ENCODE results near the gene RPH3AL. TPM values are rescaled to one million over a fixed set of nuclear protein-coding genes. Genes with fewer than 3 reads are reported as not detected.

RPH3AL gene
- total RNA-seq, 1 donor = 1.3 TPM

GRCh38 chr17:230395-230770, 122.2 kb downstream of the RPH3AL start:
- no peak overlapping the region for H3K4me3 ChIP-seq (ENCODE audit: low read depth, low read length)
- no peak for DNase-seq (ENCODE audit: low read depth)
- TF ChIP-seq CTCF (IDR thresholded peaks at IDR 0.05; ENCODE audit: insufficient read depth, low read depth, low read length) = no peak

GRCh38 chr17:229709-230394, 122.8 kb downstream of the RPH3AL start:
- H3K4me3 ChIP-seq (ENCODE audit: low read depth, low read length) = no peak overlapping the region
- no peak for DNase-seq (ENCODE audit: low read depth)
- no peak for TF ChIP-seq CTCF (IDR thresholded peaks at IDR 0.05; ENCODE audit: insufficient read depth, low read depth, low read length)

DNA sequence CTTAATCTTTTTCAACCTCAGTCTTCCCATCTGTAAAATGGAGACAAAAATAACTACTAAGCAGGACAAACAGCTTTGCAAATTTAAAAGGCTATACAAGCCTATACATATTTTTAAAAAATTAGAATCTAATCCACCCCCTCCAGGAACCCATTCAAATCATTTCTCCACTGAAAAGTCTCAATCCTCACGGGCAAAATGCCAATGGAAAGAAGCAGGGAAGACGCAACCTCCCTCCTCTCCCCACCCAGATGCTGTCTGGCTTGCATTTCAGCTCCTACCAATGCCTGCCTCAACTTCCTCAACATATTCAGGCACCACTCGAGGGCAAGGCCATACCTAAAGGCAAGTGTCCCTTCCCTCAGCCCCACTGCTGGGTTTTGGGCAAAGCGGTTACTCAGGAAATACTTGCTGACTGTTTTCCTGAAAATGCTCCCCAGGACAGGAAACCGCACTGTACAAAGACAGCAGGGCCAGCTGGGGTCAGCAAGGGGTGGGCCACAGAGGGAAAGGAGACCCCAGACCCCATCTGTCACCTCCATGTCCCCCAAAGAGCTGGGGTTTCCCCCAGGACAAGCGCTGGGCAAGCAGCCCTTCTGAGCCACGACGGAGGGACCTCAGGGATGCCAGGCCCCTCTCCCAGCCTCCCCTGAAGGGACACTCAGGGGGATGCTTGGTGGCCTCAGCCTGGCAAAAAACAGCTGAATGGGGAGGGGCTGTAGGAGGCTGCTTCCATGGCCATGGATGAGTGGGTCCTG, 123.5 kb downstream of the RPH3AL start:
- no peak for DNase-seq (ENCODE audit: low read depth)
- no peak overlapping the region for H3K4me3 ChIP-seq (ENCODE audit: low read depth, low read length)
- TF ChIP-seq CTCF (IDR thresholded peaks at IDR 0.05; ENCODE audit: insufficient read depth, low read depth, low read length) = no peak

GRCh38 chr17:227946-228615, 124.5 kb downstream of the RPH3AL start:
- no peak for TF ChIP-seq CTCF (IDR thresholded peaks at IDR 0.05; ENCODE audit: insufficient read depth, low read depth, low read length)
- no peak for DNase-seq (ENCODE audit: low read depth)
- H3K4me3 ChIP-seq (ENCODE audit: low read depth, low read length) = no peak overlapping the region

- no peak overlapping the region for H3K4me3 ChIP-seq (ENCODE audit: low read depth, low read length)
- no peak for TF ChIP-seq CTCF (IDR thresholded peaks at IDR 0.05; ENCODE audit: insufficient read depth, low read depth, low read length)
- no peak for DNase-seq (ENCODE audit: low read depth)
Observed at GRCh38 chr17:227078-227945, 125.3 kb downstream of the RPH3AL start.
